Stimulated activated CD4-positive, alpha-beta T cell treated with anti-CD3 and anti-CD28 coated beads, Interleukin-1b, Interleukin-23, amount 100 ng/mL, for 4 hours (primary cell): ENCODE data around the gene CACNG5.

Source experiments
- DNase-seq, 2 donors: peaks; one replicate each; pipeline ENCODE4 v3.0.0-alpha.2; 2020; ENCODE audit warnings: low read depth in 2 of 2

Gene CACNG5

GRCh38 chr17:66904760-66905624 lies 70.1 kb downstream of the CACNG5 start:
- no peak for DNase-seq

- DNase-seq, result peak; percentile 45
Observed at GRCh38 chr17:66906321-66907278, 71.7 kb downstream of the CACNG5 start.

GRCh38 chr17:66909804-66910373 lies 75.0 kb downstream of the CACNG5 start:
- no peak for DNase-seq

- no peak for DNase-seq
Observed at GRCh38 chr17:66910651-66911285, 75.9 kb downstream of the CACNG5 start.

GRCh38 chr17:66915204-66915611 lies 80.3 kb downstream of the CACNG5 start:
- no peak for DNase-seq

GRCh38 chr17:66915792-66916191 lies 80.9 kb downstream of the CACNG5 start:
- DNase-seq, result no peak

- DNase-seq, result no peak
Observed at GRCh38 chr17:66916946-66917345, 82.0 kb downstream of the CACNG5 start.

- DNase-seq, result no peak
Observed at GRCh38 chr17:66918896-66919295, 84.0 kb downstream of the CACNG5 start.

- no peak for DNase-seq
Observed at GRCh38 chr17:66920435-66920834, 85.5 kb downstream of the CACNG5 start.

GRCh38 chr17:66920950-66921349 lies 86.0 kb downstream of the CACNG5 start:
- no peak for DNase-seq

GRCh38 chr17:66923886-66924285 lies 89.0 kb downstream of the CACNG5 start:
- no peak for DNase-seq

- no peak for DNase-seq
Observed at GRCh38 chr17:66925811-66926500, 91.0 kb downstream of the CACNG5 start.

- no peak for DNase-seq
Observed at GRCh38 chr17:66928949-66929348, 94.0 kb downstream of the CACNG5 start.

GRCh38 chr17:66929591-66929990 lies 94.7 kb downstream of the CACNG5 start:
- no peak for DNase-seq

GRCh38 chr17:66930933-66931332 lies 96.0 kb downstream of the CACNG5 start:
- no peak for DNase-seq

GRCh38 chr17:66932311-66932710 lies 97.4 kb downstream of the CACNG5 start:
- no peak for DNase-seq

GRCh38 chr17:66934040-66934439 lies 99.1 kb downstream of the CACNG5 start:
- no peak for DNase-seq
